Stomach (tissue), 9 donors: ENCODE measurements around the gene MAGEF1. TPM values are rescaled to one million over a fixed set of nuclear protein-coding genes. Genes with fewer than 3 reads are reported as not detected.
A peak's percentile ranks its signal among the peaks of the same experiment; 100 is the strongest.

Source experiments
- DNase-seq, 2 donors: peaks; one replicate each; pipeline versions ENCODE4 v3.0.0 to v3.0.0-alpha.2; 2013 to 2019
- H3K27ac ChIP-seq, 5 donors: fragments of 200-600 bp in 4 of 5; sonication (generic) in 4 of 5; one replicate each; pipeline ENCODE4 v1.5.1; 2013 to 2019; ENCODE audit warnings: mild to moderate bottlenecking in 1 of 5, moderate library complexity in 1 of 5
- H3K27me3 ChIP-seq, 3 donors: fragments of 200-600 bp; sonication (generic); one replicate each; pipeline ENCODE4 v1.5.1; 2017 to 2019; ENCODE audit warnings: mixed run types in 1 of 3
- H3K36me3 ChIP-seq, 4 donors: fragments of 200-600 bp; sonication (generic); 1 replicate in 3 of 4; 2 replicates in 1 of 4; pipeline ENCODE4 v1.5.1; 2016 to 2019
- H3K4me1 ChIP-seq, 4 donors: fragments of 200-600 bp; sonication (generic); one replicate each; pipeline ENCODE4 v1.5.1; 2016 to 2019
- H3K4me3 ChIP-seq, 4 donors: fragments of 200-600 bp; sonication (generic) in 3 of 4; one replicate each; pipeline ENCODE4 v1.5.1; 2016 to 2019; ENCODE audit warnings: mild to moderate bottlenecking in 1 of 4
- H3K9me3 ChIP-seq, 4 donors: fragments of 200-600 bp; sonication (generic); one replicate each; pipeline ENCODE4 v1.5.1; 2016 to 2019
- CTCF ChIP-seq, 7 experiments: fragments of 450-650 bp in 4 of 7; fragments of 200-600 bp in 3 of 7; sonication (generic) in 3 of 7; IDR thresholded peaks; one replicate each; pipeline ENCODE4 v1.5.1; 2016 to 2019; ENCODE audit warnings: antibody characterized with exemption in 7 of 7, control low read depth in 2 of 7, mild to moderate bottlenecking in 1 of 7
- EP300 ChIP-seq: sonication (generic); formaldehyde crosslinking; IDR thresholded peaks from one replicate; pipeline ENCODE4 v1.6.1; 2017; ENCODE audit warnings: antibody characterized with exemption
- POLR2A ChIP-seq, 4 donors: fragments of 450-650 bp; IDR thresholded peaks; one replicate each; pipeline ENCODE4 v1.6.1; 2016; ENCODE audit warnings: antibody characterized with exemption in 4 of 4, control low read depth in 2 of 4, mild to moderate bottlenecking in 1 of 4, moderate library complexity in 1 of 4
- POLR2AphosphoS5 ChIP-seq, 3 donors: sonication (generic); formaldehyde crosslinking; IDR thresholded peaks; one replicate each; pipeline ENCODE4 v1.6.1; 2016; ENCODE audit warnings: antibody characterized with exemption in 3 of 3
- WGBS, 5 donors: extraction: QIAGEN DNeasy Blood & Tissue Kit in 3 of 5; methylation state at CpG; one replicate each; pipeline versions ENCODE4 v1.1.5 to v1.1.7; 2013 to 2018; 5-methylcytosine and 5-hydroxymethylcytosine counted together
- intact Hi-C: fragments of 100-400 bp; cut with DNase I; formaldehyde crosslinking; loops from one replicate; pipeline ENCODE4 v1.15.1; 2023; ENCODE audit warnings: low total_unique reads
- polyA plus RNA-seq, 3 donors: library from polyadenylated mRNA; stranded (reverse); fragments of 200-250 nt; gene quantifications; one replicate each; pipeline ENCODE4 v1.2.3, GENCODE V29; 2013
- total RNA-seq, 5 donors: library from RNA; depleted of rRNA; stranded (reverse); fragments of >200 nt; gene quantifications; one replicate each; pipeline versions ENCODE4 v1.1.0 to v1.2.3, GENCODE V29; 2014 to 2016
- donor health status: healthy with polysubstance abuse.
- donor health status: Bipolar disorder and iron deficiency.
- donor health status: healthy.

Gene MAGEF1
- total and polyA plus RNA-seq, 8 donors, result 19.3 to 81.1 (median 35.1) TPM

GRCh38 chr3:184719709-184720108 lies 7.8 kb upstream of the MAGEF1 start:
- intact Hi-C loops, result no loop called here
- TF ChIP-seq EP300 (no peak), POLR2AphosphoS5 (IDR thresholded peaks at IDR 0.05) (no peak)
- Histone ChIP-seq H3K4me1 (peaks cover 0 to 23% (median 7%) of the 10 kb centered on the region in 4 donors), H3K27ac (no peak overlapping the region), H3K4me3 (no peak overlapping the region), H3K9me3 (no peaks in the 10 kb centered on the region), H3K27me3 (no peaks in the 10 kb centered on the region), H3K36me3 (no peaks in the 10 kb centered on the region)
- DNase-seq, result no peak
- WGBS, 5 donors, result 57 to 77% (median 70%) methylated on average over 4 of the region's 4 CpGs

- Histone ChIP-seq H3K36me3 (no peaks in the 10 kb centered on the region), H3K27me3 (no peaks in the 10 kb centered on the region), H3K9me3 (no peaks in the 10 kb centered on the region), H3K4me3 (no peak overlapping the region), H3K4me1 (peaks cover 0 to 26% (median 7%) of the 10 kb centered on the region in 4 donors), H3K27ac (no peak overlapping the region)
- TF ChIP-seq CTCF (IDR thresholded peaks at IDR 0.05) (no peak), POLR2AphosphoS5 (IDR thresholded peaks at IDR 0.05) (no peak), EP300 (no peak), POLR2A (IDR thresholded peaks at IDR 0.05) (no peak)
- DNase-seq, result no peak
- WGBS, 5 donors, result 87 to 95% (median 92%) methylated on average over 3 of the region's 3 CpGs
- intact Hi-C loops, result no loop called here
Observed at GRCh38 chr3:184718431-184718830, 6.6 kb upstream of the MAGEF1 start.

GRCh38 chr3:184717399-184717983 lies 5.6 kb upstream of the MAGEF1 start:
- TF ChIP-seq POLR2A (IDR thresholded peaks at IDR 0.05) (no peak), POLR2AphosphoS5 (IDR thresholded peaks at IDR 0.05) (no peak), EP300 (no peak), CTCF (IDR thresholded peaks at IDR 0.05) (no peak)
- intact Hi-C loops, result no loop called here
- Histone ChIP-seq H3K27ac (peak overlapping the region; percentile 44 to 75 (median 65)), H3K27me3 (no peaks in the 10 kb centered on the region), H3K4me1 (peaks cover 0 to 35% (median 9%) of the 10 kb centered on the region in 4 donors), H3K4me3 (no peak overlapping the region), H3K36me3 (no peaks in the 10 kb centered on the region), H3K9me3 (no peaks in the 10 kb centered on the region)
- WGBS, 5 donors, result 65 to 75% (median 72%) methylated on average over 8 of the region's 8 CpGs
- peak in 1 of 2 donors; percentile 40 for DNase-seq

- H3K4me3 ChIP-seq, result no peak overlapping the region
- H3K27ac ChIP-seq, result peak overlapping the region; percentile 44 to 75 (median 65)
- 42 to 63% (median 61%) methylated on average over 20 of the region's 20 CpGs for WGBS, 5 donors
- peak in 1 of 2 donors; percentile 81 for DNase-seq
- intact Hi-C loops, result no loop called here
- H3K36me3 ChIP-seq, result no peaks in the 10 kb centered on the region
- no peaks in the 10 kb centered on the region for H3K9me3 ChIP-seq
- no peaks in the 10 kb centered on the region for H3K27me3 ChIP-seq
- TF ChIP-seq POLR2AphosphoS5 (IDR thresholded peaks at IDR 0.05), result no peak
- no peak for TF ChIP-seq CTCF (IDR thresholded peaks at IDR 0.05)
- no peak for TF ChIP-seq EP300
- TF ChIP-seq POLR2A (IDR thresholded peaks at IDR 0.05), result no peak
- H3K4me1 ChIP-seq, result peaks cover 0 to 37% (median 14%) of the 10 kb centered on the region in 4 donors
Observed at GRCh38 chr3:184716622-184717398, 4.9 kb upstream of the MAGEF1 start.
